Ammon's horn (tissue), 1 donor: Measurements from ENCODE around the gene DIS3.
"Not testable (repeated sequence)": the region's sequence is repeated elsewhere in the genome, so short reads cannot be mapped to it uniquely, and the experiment has no call there.

Source experiments
- DNase-seq: peaks from one replicate; pipeline ENCODE4 v3.0.0-alpha.2; 2016; ENCODE audit warnings: low spot score

Gene DIS3, protein sequence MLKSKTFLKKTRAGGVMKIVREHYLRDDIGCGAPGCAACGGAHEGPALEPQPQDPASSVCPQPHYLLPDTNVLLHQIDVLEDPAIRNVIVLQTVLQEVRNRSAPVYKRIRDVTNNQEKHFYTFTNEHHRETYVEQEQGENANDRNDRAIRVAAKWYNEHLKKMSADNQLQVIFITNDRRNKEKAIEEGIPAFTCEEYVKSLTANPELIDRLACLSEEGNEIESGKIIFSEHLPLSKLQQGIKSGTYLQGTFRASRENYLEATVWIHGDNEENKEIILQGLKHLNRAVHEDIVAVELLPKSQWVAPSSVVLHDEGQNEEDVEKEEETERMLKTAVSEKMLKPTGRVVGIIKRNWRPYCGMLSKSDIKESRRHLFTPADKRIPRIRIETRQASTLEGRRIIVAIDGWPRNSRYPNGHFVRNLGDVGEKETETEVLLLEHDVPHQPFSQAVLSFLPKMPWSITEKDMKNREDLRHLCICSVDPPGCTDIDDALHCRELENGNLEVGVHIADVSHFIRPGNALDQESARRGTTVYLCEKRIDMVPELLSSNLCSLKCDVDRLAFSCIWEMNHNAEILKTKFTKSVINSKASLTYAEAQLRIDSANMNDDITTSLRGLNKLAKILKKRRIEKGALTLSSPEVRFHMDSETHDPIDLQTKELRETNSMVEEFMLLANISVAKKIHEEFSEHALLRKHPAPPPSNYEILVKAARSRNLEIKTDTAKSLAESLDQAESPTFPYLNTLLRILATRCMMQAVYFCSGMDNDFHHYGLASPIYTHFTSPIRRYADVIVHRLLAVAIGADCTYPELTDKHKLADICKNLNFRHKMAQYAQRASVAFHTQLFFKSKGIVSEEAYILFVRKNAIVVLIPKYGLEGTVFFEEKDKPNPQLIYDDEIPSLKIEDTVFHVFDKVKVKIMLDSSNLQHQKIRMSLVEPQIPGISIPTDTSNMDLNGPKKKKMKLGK

DNA sequence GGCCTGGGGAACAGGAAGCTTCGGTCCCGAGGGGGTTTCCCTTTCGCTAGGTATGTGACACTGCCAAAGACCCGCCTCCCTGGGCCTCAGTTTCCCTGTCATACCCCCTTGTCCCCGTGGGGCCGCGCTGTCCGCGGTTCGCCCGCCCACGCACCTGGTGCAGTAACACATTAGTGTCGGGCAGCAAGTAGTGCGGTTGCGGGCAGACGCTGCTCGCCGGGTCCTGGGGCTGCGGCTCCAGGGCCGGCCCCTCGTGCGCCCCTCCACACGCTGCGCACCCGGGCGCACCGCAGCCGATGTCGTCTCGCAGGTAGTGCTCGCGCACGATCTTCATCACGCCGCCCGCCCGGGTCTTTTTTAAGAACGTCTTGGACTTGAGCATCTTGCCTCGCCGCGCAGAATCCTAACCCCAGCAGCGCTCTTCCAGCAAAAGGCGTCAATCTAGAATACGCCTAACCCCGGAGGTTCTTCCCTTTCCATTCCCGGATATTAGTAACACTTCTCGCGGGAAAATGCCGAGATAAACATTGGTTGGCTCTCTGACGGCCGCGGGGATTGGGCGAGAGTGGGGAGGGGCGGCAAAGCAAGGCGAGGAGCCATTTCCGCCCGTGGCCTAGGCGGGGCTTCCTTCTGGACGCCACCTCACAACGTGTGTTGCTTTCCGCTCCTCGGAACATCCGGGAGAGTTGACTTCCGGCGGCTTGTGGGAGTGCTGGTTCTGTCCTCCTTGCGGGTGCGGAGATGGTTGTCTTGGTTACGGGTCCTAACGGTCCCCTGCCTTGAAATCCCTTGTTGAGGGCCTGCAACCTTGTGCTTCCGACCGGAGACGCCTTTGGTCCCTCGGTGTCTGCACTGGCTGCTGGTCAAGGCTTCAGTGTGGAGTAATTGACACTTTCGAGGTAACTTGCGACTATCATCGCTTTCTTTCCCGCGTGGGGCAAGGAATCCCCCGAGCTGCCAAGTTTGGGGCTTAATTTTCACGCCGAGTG is at the start of gene DIS3, which contains the start of gene PIBF1:
DIS3 (minus strand) TSS at position 450 of the 989 bp plus-strand sequence; CDS start at position 382, 68 bp downstream.
PIBF1 (plus strand) TSS at position 683 of the 989 bp plus-strand sequence. CDS start 1,337 bp downstream, outside the sequence.
- DNase-seq = peak; percentile 98

DNA sequence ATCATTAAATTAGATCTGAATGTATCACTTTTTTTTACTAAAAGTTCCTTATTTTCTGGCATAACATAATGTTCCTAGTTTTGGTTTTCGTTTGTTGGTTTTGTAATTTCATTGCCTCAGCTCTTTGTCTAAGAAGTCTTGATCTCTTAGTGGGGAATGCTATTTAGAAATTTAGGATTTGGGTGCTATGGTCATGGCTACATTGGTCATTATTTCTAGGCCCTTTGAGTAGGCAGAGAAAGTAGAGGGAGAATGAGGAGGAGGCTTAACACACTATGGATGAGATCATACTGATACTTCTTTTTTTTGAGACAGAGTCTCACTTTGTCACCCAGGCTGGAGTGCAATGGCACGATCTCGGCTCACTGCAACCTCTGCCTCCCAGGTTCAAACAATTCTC is 42.0 kb upstream of the DIS3 start:
- no peak for DNase-seq

DNA sequence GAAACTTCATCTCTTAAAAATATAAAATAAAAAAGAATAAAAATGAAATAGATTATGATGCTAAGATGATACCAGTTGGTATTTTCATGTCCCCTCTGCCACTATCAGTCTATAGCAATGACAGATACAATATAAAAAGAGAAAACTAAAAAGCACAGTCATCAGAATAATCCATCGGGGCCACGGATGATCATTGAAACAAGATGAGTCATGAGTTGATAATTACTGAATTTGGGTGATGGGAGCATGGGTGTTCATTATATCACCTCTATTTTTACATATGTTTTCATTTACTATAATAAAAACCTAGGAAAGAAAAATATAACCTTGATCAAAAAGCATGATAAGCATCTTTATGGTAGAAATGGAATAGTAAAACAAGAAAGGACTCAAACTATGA is 41.4 kb upstream of the DIS3 start:
- no peak for DNase-seq

DNA sequence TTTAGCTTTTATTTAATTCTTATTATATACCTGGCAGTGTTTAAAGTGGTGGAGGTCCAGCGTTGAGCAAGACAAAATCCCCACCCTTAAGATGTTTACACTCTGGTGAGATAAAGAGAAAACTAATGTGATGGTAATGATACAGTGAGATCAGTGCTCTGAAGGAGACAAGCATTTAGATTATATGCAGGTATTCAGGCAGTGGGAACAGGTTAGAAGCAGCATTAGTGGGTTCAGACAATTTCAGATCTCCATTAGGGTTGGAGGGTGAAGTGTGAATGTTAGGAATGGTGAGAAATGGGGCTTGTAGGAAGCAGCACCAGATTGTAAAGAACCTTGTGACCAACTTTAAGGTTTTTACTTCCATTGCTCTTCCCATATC is 39.2 kb upstream of the DIS3 start:
- no peak for DNase-seq

DNA sequence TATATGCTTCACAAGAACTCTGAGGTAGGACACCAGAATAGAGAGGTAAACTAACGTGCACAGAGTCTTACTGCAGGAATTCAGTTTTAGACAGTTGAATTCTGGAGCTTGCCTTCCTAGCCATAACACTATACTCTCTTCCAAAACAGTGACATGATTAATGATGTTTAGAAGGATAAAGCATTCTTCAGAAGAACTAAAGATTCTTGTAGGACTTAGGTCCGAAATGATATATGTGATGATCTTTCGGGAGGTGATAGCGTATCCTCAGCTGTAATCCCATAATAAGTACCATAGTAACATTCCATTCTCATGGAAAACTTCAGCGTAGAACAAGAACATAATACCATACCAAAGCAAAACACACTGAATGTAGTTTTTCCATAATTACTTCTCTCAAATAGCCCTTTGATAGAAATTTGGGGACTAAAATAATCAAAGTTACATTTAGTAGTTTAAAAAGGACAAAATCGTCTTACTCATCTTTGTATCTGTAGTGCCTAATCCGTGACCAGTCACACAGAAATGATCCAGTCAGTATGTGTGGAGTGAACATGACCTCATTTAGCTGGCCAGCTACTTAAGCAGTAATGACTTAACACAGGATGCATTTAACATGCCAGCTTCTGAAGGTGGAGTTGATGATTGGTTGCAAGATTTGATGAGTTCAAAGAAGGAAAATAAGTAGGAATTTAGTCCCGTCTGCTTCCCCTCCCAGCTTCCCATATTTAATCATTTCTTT is 38.6 kb upstream of the DIS3 start:
- no peak for DNase-seq

DNA sequence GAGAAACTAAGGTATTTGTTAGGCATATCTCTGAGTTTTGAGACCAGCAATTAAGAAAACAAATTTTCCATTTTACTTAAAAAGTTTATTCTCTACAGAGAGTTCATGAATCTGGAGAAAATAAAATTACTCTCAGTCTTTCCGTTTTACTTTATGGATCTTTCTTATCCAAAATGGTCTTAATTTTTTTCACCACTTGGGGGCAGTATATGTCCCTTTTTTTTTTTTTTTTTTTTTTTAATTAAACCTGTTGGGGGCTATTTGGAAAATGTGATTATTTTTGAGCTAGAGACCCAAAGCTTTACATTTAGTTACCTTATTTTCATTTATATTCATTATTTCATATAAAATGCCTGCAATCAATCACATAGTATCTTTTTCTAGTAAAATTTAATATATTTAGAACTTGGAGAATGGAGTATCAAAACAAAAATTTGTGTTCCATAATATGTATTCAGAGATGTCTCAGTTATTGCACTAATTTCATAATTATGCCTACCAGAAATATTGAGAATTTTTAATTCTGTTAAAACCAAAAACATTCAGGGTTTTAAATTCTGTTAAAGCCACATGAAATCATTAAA is 27.3 kb upstream of the DIS3 start:
- DNase-seq = no peak

DNA sequence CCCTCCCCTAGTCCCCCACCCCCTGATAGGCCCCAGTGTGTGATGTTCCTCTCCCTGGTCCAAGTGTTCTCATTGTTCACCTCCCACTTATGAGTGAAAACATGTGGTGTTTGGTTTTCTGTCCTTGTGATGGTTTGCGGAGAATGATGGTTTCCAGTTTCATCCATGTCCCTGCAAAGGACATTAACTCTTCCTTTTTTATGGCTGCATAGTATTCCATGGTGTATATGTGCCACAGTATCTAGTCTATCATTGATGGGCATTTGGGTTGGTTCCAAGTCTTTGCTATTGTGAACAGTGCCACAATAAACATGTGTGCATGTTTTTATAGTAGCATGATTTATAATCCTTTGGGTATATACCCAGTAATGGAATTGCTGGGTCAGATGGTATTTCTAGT is 24.8 kb upstream of the DIS3 start:
- not testable (repeated sequence) for DNase-seq

DNA sequence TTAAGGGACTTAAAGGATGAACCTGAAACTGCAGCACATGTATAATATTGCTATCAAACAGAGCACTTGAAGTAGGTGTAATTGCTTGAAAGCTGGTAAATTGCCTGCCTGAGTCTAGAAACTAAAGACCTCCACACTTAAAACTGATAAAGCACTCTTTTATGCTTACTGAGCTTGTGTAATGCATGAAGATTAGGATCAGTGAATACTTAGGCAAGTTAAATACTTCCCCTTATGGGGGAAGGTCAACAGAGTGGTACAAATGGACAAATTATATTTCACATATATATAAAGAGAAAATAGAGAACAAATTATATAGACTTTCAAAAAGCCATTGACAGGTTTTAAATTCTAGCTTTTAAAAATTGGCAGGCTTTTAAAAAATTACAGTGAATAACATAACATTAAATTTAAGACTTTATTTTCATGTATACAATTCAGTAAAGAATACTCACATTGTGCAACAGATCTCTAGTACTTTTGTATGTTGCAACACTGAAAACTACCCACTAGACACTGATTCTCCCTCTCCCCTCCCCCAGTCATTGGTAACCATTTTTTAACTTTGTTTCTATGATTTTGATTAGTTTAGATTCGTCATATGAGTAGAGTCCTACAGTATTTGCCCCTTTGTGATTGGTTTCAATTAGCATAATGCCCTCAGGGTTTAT is 24.1 kb upstream of the DIS3 start:
- DNase-seq = no peak

DNA sequence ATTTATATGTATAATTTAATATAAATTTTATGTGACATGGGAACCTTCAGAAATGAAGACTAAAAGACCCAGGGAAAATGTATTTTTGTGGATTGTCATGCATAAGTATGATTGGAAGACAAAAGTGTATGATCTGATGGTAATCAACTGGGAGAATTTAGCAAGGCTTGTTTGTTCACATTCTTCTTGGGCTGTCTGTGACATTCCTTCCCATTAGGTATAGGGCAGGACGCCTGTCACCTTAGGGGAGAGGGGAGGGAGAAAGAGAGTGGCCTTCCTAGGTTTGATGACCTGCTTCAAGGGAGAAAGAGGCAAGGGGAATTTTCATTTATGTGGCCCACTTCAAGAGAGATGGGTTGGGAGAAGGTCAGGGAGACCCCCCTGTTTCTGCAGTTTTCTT is 22.6 kb upstream of the DIS3 start:
- DNase-seq = no peak

DNA sequence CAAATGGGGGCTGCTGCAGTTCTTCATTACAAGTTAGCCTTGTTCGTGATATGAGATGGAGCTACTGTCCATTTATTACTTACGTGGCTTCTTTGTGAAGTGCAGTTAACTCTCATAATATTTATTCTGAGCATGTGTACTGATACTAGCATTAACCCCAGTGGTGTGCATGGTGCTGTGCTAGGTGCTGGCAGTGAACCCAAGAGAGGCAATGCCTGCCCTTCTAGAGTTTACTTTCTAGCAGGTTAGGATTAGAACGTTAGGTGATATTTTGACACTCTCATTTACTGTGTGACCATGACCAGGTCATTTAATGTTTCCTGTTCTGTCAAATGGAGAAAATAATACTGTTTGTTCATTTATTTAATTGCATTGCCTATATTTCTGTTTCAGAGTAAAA is 17.1 kb upstream of the DIS3 start:
- no peak for DNase-seq

DNA sequence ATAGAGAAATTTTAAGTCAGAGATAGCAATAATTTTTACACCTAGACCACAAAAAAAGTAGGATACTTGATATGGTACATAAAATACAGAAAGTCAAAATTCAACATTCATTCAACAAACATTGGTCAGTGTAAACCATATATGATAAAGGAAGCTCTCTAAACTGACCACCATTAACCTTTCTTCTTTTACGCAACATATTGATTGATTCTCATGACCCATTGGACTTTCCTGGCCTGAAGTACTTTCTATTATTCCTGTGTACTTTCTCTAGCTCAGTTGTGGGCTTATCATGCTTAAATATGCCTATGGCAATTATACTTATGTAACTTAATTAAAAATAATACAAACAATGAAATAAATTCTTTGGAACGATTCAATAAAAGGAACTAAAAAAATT is 10.9 kb upstream of the DIS3 start:
- DNase-seq = no peak

DNA sequence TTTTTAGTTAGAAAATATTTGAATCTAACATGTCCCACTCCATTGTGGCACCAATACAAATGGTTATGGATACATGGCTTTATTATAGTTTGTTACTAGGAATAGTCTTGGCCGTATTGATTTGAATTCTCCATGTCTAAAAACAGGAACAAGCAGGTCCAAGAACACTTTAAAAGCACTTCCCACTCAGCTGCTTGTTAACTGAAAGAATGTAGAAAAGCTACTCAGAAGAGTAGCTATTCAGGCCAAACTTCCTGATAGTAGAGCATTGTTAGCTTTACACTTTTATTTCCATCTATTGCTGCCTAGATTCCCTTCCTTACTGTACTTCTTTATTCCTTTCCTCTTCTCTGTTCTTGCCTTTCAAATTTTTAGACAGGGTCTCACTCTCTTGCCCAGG is 7.1 kb upstream of the DIS3 start:
- DNase-seq = no peak

DNA sequence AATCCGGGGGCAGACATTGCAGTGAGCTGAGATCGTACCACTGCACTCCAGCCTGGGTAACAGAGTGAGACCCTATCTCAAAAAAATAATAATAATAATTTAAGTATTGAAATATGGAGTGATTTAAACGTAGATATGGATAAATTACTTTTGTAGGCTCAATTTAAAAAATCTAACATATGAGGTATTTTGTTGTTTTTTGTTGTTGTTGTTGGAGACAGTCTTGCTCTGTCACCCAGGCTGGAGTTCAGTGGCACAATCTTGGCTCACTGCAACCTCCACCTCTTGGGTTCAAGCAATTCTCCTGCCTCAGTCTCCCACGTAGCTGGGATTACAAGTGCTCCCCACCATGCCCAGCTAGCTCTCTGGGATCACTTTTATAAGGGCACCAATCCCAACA is 3.0 kb upstream of the DIS3 start:
- not testable (repeated sequence) for DNase-seq

DNA sequence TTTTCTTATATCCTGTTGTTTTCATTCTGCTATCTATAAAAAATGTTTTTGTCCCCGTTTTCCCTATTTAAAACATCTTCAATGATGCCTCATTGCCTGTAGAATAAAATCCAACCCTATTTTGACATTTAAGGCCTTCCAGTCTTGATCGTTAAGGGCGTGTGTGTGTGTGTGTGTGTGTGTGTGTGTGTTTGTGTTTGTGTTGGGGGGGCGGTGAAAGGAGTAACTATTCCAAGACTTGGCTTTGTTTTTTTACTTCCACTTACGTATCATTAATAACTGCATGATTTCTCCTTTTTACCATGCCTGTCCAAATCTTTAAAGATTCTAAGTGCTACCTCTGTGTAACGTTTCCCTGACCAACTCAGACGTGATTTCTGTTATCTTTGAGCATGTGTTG is 1.0 kb upstream of the DIS3 start:
- DNase-seq = no peak

DNA sequence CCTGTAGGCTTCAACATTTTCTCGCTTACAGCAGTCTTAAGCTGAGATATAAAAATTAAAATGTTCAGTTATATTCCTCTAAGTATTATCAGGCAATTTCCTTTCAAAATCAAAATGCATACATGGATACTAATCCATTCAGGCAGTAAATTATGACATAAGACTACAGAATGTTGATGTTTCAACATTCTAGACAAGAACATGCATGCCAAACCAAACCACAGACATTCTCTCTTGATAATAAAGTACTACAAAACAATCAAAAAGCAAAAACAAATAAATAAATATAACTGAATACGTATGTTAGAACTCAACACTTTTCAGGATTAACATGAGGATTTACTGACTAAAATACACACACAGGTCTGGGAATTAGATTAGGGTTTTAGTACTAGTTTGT is 7.7 kb downstream of the DIS3 start:
- no peak for DNase-seq

DNA sequence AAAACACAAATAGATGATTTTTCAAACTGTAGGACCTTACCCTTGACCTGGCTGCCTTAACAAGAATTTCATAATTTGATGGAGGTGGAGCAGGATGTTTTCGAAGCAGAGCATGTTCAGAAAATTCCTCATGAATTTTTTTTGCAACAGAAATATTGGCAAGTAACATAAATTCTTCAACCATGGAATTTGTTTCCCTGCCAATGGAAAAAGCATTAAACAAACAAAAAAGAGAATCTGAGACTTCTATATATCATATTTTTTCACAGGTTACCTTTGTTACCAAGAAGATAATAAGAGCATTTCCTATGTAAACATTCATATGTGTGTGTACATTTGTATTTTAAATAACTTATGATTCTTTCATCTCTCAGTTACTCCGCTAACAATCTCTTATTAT is 18.3 kb downstream of the DIS3 start:
- DNase-seq = no peak

DNA sequence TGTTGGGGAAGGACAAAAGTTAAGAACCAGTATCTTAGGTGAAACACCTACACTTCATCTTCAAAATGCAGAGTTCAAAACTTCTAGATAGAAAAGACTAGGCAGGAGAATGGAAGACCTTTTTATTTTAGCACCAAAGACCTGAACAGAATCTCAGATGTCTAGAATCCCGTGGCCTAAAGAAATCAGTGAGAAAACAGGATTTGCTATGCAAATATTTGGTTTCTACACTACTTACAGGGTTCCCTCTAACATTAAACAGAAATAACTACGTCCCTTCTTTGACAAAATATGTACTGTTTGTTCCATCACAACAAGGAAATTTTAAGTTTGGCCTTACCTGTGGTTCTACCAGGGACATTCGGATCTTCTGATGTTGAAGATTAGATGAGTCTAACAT is 21.5 kb downstream of the DIS3 start:
- DNase-seq = no peak

DNA sequence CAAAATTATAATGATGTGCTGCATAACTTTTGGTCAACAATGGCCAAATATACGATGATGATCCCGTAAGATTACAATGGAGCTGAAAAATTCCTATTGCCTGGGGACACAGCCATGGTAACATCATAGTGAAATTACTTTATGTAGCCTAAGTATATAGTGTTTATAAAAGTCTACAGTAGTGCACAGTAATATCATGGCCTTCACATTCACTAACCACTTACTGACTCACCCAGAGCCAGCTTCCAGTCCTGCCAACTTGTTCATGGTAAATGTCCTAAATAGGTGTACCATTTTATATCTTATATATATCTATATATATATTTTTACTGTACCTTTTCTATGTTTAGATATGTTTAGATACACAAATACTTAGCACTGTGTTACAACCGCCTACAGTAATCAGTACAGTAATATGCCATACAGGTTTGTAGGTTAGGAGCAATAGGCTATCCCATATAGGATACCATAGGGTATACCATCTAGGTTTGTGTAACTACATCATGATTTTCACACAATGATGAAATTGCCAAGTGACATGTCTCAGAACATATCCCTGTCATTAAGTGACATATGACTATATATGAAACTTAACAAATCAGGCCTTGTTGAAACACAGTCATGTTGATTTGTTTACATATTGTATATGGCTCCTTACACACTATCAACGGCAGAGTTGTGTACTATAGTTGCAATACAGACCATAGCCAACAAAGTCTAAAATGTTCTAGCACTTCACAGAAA is 23.7 kb downstream of the DIS3 start:
- DNase-seq = no peak

DNA sequence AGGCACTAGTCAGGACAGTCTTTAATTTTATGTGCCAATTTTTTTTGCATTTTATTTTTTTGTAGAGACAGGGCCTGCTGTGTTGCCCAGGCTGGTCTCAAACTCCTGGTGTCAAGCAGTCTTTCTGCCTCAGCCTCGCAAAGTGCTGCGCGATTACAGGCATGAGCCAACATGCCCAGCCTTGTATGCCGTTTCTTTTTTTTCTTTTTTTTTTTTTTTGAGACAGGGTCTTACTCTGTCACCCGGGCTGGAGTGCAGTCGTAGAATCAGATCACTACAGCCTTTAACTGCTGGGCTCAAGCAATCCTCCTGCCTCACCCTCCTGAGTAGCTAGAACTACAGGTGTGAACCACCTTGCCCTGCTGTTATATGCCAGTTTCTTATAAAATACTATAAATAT is 27.6 kb downstream of the DIS3 start:
- no peak for DNase-seq
